Measurements from ENCODE around the gene TSPO.

The TSPO gene

DNA sequence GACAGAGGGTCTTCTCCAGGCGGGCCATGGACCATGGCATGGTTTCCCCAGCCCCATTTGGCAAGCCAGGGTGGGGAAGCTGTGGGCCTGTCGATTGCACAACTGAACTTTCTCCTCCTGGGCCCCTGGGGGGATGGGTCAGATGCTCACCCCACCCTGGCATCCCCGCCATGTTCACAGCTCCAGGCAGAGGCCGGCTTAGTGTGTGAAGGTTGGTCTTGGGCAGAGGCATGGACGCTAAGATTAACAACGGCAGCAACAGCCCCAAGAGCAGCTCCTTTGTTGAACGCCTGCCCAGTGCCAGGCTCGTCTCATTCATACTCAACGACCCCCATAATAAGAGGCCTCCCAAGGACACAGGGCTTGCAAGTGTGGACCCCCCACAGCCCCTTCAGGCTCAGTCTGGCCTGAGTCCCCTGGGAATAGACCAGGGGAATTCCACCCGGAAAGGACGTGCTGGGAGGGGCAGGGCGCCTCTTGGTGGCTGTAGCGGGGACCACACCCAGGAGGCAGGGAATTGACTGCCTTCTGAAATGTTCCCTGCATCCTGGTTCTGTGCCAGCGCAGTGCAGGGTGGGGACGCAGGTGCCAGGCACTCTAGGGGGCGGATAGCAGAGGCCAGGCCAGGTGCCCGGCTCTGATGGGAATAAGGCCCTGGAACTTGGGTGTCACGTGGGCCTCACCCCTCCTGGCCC is 8.3 kb downstream of the TSPO start:
- no peak for DNase-seq (ENCODE audit: low spot score)

DNA sequence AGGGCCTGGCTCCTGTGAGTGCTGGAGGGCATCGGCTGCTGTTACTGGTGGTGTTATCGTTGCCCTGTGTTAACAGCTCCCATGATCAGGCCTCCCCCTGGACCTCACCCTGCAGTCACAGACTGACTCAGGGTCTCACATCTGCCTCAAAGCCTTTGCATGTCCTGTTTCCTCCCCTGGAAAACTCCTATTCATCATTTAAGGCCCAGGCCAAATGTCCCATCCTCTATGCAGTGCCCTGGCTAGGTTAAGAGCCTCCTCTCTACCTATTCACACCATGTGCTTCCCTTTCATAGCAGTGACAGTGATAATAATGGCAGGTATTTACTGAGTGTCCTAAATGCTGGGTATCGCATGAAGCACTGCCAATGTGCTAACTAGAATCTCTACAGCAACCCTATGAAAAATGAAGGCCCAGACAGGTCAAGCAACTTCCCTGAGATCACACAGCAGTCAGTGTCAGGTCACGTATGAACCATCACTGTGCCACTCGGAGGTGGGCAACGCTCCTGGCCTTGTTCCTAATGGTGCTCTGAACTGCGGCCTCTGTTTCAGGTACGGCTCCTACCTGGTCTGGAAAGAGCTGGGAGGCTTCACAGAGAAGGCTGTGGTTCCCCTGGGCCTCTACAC is 9.3 kb downstream of the TSPO start:
- DNase-seq (ENCODE audit: low spot score): no peak

DNA sequence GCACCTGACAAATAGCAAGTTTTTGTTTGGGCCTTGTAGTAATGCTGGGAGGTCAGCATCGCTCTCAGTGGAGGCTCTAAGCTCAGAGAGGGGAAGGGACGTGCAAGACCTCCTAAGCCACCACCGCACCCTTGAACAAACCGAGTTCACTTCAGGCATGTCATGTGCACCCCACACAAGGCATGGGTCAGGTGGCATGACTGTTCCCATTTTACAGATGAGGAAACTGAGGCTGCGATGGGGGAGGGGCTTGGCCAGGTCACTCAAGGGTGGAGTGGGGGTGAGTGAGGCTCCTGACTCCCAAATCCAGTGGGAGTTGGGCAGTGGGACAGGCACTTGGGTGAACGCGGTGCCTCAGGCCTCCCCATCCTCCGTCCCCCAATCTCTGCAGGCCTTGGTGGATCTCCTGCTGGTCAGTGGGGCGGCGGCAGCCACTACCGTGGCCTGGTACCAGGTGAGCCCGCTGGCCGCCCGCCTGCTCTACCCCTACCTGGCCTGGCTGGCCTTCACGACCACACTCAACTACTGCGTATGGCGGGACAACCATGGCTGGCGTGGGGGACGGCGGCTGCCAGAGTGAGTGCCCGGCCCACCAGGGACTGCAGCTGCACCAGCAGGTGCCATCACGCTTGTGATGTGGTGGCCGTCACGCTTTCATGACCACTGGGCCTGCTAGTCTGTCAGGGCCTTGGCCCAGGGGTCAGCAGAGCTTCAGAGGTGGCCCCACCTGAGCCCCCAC is 11.2 kb downstream of the TSPO start:
- DNase-seq (ENCODE audit: low spot score): no peak

DNA sequence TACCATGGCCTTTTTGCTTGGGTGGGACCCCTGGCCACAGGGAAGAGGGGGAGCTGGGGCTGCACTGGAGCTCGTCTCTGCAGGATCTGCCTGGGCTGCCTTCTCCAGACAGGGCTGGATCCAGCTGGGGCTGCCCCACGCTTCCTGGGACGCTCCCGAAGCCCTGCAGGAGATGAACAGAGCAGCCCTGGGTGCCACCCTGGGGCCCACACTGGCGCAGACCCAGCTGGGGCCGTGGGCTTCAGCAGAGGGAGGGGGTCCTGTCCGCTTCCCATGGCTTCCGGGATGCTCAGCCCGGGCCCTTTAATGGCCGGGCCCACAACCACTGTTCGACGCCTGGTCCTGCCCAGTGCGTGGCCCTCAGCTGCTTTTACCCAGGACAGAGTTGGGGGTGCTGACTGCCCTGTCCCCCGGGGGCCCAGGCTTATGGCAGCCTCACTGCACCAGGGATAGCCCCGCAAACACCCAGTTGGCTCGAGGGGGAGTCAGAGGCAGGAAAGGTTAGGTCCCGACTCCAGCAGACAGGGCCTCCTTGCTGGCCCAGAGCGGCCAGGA is 12.0 kb downstream of the TSPO start:
- no peak for DNase-seq (ENCODE audit: low spot score)

DNA sequence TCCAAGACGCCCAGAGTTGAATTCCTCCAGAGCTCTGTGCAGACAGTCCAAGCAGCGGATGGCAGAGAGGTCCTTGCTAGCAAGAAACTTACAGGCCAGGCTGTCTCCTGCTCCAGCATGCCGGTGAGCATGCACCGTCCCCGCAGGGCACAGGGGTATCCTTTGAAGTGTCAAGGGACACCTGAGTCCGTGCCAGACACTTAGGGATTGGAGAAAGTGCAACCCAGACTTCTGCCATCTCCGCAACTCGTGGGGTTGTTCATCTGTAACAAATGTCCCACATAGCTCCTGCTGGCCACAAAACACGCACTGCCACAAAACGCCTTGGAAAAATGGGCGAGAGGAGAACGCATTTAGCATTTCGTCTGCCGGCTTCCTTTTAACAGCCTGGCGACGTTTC is 13.3 kb downstream of the TSPO start:
- no peak for DNase-seq (ENCODE audit: low spot score)

DNA sequence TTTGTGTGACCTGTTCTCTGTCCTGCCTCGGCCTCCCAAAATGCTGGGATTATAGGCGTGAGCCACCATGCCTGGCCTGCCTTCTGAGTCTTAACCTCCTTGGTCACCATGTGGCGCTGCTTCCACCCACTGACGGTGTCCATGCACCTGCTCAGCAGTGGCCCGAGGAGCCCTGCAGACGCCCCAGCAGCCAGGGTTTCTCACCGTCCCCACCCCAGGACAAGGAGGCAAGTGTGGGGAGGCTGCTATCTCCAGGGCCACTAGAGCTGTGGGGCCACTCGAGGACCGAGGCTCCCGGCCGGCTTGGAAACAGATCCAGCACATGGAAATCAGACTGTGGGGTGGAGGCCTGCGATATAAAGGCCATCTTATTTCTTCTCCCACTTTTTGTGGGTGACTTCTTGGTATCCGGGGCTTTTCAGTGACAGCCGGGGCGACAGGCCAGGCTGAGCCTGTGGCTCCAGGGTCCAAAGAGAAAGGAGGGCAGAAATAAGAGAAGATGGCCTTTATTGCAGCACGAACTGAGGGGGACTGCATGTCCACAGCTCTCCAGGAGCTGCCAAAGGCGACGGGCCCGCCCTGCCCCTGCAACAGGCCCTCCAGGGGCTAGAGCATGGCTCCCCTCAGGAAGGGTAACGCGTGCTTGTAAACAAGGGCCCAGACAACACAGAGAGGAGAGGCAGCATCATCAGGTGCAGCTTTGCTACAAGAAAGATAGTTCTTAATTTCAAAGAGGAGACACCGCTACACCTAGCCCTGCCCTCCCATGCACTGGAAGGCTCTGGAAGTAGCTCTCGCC is 15.0 kb downstream of the TSPO start:
- DNase-seq (ENCODE audit: low spot score): no peak

DNA sequence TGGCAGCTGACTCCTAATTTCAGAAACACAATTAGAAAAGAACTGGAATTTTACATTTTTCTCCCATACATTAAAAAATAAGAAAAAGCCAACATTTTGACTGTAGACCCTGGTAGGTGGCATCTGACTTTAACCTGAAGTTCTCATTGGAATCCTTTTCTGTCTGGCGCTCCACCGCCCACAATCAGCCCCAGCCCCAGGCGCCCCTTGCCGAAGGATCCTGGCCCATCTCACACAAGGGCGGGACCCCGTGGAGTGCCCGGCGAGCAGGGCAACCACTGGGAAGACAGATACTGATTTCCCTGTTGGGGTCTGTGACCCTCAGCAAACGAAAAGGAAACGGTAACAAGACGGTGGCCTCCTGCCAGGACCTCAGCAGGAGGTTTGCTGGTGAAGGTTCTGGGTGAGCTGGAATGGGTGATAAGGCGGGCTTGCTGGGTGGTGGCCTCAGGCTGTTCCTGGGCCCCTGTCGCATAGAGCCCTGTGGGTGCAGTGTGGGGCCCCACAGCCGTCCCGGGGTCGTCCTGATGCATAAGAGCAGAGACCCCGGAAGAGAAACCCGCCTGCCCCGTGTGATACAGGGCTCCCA is 15.7 kb downstream of the TSPO start:
- no peak for DNase-seq (ENCODE audit: low spot score)

DNA sequence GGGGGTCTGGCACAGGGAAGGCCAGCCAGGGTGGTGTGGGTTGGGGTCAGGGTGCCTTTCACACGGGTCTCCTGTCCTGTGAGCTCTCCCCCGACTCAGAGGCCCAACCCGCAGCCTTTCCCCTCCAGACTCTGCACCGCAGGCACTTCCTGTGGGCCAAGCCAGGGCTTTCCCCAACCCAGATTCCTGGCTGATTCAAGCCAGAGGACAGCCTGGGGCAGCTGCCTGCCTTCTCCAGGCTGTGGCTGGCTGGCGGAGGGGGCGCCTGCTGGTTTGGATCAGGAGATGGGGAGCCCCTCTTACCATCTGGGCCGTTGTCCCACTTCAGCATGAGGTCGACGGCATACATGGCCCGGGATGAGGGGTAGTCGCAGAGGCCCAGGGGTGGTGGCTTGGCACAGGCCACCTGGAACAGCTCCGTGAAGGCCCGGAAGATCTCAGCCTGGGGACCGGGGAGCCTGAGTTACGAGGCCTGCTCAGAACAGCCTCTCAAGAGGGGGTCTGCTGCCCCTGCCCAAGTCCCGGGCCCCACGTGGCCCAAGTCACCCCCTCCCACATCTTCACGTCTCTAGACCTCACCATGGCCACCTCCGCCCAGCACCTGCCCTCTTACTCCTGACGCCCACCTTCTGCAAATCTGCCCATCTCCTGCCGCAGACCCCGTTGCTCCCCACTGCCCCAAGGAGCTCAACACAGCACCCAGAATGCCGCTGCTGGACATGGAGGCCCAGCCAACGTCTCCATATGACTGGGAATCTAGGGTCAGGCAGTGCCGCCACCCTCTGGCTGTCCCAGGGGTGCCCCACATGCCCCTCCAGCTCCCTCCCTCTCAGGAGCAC is 17.3 kb downstream of the TSPO start:
- no peak for DNase-seq (ENCODE audit: low spot score)

DNA sequence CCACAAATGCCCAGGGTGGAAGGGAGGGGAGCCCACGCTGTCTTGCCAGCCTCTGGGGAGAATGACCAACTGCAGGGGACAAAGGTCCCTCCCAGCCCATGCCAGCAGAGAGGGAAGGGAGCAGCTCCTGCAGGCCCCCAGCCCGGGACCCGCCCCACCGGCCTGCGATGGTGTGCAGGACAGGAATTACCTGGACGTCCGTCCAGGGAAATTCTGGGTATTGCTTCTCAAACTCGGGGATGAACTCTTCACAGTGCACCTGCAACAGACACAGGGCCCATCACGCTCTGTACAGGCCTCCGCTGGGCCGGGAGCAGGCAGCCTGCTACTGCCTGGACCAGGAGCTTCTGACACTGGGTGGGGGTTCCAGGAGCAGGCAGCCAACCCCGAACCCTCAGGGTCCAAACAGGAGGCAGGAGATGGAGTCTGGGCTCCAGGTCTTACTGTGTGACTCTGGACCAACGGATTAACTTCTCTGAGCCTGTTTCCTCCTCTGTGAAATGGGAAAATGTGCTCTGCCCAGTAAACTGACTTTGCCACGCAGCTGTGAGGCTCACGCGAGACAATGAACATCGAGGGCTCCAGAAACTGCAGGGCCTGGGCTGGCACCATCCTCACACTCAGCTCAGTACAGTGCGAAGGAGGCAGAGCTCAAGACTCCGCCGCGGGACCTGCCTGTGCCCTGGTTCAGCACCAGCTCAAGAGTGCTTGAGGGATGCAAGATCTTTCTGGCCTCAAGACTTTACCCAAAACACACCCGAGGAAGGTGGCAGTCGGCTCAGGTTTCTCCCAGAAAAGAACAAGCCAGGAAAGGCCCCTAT is 18.2 kb downstream of the TSPO start:
- DNase-seq (ENCODE audit: low spot score): no peak

DNA sequence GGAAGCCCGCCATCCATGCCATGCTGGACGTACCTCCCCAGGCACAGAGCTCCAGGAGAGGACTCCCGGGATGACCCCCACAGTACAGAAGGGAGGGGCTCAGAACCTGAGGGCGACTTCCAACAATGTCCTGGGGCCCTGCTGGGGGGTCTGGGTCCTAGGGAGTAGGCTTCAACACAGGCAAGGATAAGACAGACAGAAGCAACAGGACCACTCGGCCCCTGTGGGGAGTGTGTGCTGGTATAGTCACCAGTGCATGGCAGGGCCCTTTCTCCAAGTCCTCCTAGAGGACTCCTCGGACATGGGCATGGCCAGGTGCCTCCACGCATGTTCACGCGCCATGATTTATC is 18.7 kb downstream of the TSPO start:
- no peak for DNase-seq (ENCODE audit: low spot score)

DNA sequence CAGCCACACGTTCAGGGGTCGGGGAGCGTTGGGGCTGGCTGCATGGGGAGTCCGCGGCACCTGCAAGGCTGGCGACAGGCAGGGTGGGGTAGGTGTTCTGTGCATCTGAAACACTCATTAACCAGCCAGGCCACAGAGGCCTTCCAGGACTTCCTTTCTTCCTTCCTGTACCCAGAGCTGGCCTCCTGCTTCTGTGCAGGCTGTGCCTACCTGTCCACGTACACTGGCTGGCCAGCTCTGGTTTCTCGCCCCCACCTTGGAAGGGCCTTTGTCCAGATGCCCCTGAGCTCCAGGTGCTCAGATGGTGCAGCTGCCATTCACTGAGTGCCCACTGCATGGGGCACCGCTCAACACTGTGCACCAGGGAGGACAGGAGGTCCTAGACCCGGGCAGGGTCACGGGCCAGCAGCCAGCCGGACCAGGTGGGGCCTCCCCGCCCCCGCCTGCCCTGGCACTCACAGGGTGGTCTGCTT is 19.7 kb downstream of the TSPO start:
- no peak for DNase-seq (ENCODE audit: low spot score)

DNA sequence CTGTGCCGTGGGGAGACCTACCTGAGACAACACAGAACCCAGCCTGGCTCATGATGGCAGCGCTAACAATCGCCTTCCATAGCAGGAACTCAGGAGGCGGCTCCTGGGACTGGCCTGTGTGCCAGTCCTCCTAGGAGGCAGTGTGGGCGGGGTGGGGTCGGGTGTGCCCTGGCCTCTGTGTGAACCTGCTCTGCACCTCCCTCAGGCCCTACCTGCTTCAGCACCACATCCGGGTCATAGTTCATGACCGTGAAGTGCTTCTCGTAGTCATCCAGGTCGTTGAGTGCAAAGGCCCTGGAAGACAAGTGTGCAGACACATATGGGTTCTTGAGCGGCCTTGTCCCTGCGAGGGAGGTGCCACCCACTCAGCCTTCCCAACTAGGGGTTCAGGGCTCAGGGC is 20.2 kb downstream of the TSPO start:
- DNase-seq (ENCODE audit: low spot score): no peak

DNA sequence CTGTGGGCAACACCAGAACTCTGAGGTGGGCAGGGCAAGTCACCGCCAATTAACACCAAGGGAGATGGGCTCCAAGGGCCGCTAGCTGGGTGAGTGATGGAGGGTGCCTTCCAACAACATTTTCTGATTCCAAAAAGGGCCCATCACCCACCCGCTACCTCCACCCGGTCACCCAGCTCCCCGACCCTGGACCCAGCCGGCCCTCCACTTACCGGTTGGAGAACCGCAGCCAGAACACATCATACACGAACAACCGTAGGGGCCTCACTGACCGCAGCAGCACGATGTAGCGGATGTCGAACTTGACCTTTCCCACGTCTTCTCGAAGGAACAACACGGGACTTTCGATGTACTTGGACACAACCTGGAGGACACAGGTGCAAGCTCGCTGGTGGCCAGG is 20.8 kb downstream of the TSPO start:
- DNase-seq (ENCODE audit: low spot score): no peak

DNA sequence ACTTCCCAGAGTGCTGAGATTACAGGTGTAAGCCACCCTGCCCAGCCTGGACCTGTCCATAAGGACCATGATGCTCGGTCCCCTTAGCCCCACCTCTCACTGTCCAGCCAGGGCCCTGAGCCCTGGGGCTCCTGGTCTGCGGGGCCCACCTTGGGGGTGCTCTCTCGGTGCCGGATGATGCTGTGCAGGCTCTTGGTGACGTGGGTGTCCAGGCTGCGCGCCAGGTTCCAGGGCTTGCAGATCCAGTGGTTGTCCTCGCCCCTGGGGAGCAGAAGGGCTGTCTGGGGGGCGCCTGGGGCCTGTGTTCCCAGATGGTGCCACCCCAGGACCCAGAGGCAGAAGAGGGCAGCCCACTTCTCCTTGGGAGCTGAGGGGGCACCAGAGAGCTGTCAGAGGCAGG is 22.2 kb downstream of the TSPO start:
- no peak for DNase-seq (ENCODE audit: low spot score)

DNA sequence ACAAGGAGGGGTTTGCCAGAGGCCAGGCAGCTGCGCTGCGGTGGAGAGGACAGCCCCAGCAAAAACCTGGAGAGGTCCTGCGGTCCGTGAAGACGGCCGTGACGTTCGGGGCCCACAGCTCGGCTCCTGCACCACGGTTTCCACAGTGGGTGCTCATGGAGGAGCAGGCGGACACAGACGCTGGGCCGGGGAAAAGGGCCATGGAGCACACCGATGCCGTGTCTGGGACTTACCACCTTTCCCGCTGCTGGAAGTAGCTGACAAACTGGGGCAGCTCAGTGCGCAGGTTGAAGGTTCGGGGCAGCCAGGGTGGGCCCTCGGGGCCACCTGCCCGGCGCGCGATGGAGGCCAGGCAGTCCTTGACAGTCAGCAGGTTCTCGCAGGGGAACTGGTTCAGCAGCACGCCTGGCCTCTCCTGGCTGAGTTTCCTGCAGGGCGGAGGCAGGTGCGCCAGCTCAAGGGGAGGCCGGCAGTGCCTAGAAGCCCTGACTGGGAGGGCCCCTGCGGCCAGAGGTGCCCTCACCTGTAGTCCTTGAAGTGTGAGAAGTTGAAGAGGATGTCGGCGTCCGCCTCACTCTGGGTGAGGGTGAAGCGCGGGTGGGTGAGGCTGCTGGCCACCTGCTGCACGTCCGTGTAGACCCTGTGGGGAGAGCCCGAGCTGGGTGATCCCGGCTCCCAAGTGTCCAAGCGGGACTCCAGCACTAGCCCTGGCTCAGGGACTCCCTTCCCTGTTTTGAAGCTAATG is 22.8 kb downstream of the TSPO start:
- DNase-seq (ENCODE audit: low spot score): no peak

DNA sequence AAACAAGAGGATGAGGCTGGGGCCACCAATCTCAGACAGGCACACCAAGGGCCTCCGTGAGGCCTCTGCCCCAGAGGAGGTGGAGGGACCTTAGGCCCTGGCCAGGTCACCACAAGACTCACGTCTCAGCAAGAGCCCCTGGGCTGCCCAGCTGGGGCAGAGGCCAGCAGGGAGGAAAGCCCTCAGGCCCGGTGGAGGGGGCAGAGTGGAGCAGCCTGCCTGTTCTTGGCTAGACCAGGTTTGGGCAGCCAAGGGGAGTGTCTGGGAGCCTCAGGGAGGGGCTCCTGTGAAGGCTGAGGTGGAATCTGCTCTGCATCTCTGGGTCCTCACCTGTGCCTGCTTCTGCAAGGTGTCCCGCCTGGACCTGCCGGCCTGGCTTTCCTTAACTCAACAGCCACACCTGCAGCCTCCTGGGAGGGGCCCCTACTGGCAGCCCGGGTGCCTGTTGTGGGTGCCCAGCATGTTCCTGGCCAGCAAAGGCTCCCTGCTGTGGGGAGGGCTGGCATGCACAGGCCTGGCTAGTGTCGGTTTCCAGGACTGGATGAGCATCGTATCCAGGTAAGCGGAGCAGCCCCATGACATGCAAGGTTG is 23.7 kb downstream of the TSPO start:
- DNase-seq (ENCODE audit: low spot score): no peak

DNA sequence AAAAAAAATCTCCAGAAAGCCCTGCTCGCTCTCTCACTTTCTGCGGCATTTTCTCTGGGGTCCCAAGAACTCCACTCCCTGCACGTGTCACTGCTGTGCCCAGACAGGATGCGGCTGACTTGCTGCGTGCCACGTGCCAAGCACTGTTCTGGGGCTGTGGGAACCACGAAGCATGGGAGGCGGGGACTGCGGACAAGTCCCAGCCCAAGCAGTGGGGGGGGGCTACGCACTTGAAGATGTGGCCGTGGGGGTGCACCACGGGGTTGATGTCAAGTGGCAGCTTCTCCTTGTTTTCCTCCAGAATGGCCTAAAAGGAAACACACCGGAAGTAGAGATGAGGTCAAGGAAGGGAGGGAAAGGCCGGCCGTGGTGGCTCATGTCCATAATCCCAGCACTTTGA is 24.7 kb downstream of the TSPO start:
- DNase-seq (ENCODE audit: low spot score): no peak

DNA sequence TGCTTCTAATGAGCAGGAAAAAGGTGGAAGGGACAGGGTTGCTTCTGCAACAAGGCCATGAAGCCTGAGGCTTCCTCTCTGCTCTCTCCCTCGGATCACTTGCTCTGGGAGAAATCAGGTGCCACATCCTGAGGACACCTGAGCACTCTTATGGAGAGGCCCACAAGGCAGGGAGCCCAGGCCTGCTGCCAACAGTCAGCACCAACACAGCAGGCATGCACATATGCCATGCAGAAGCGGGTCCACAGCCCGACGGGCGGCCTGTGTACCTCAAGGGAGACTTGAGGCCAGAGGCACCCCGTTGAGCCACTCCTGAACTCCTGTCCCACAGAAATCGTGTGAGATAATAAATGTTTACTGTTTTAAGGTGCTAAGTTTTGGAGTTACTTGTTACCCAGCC is 26.1 kb downstream of the TSPO start:
- no peak for DNase-seq (ENCODE audit: low spot score)

Data from globus pallidus (tissue), 1 donor.